Peyer's patch (tissue), 4 donors: ENCODE measurements around the gene ATXN2L. TPM values are rescaled to one million over a fixed set of nuclear protein-coding genes. Genes with fewer than 3 reads are reported as not detected.
A peak's percentile ranks its signal among the peaks of the same experiment; 100 is the strongest.

Experiments
- DNase-seq, 3 donors: peaks; one replicate each; pipeline ENCODE4 v3.0.0-alpha.2; 2017 to 2019
- H3K27ac ChIP-seq, 4 donors: fragments of 200-600 bp; sonication (generic); one replicate each; pipeline ENCODE4 v1.5.1; 2016 to 2019
- H3K27me3 ChIP-seq, 2 donors: fragments of 200-600 bp; sonication (generic); one replicate each; pipeline ENCODE4 v1.5.1; 2019
- H3K36me3 ChIP-seq, 3 donors: fragments of 200-600 bp; sonication (generic); one replicate each; pipeline ENCODE4 v1.5.1; 2016 to 2019
- H3K4me1 ChIP-seq, 4 donors: fragments of 200-600 bp; sonication (generic); one replicate each; pipeline ENCODE4 v1.5.1; 2016 to 2019
- H3K4me3 ChIP-seq, 4 donors: fragments of 200-600 bp; sonication (generic); 1 replicate in 3 of 4; 2 replicates in 1 of 4; pipeline ENCODE4 v1.5.1; 2016 to 2019; ENCODE audit warnings: mild to moderate bottlenecking in 1 of 4
- H3K9me3 ChIP-seq, 4 donors: fragments of 200-600 bp; sonication (generic); one replicate each; pipeline ENCODE4 v1.5.1; 2016 to 2019; ENCODE audit warnings: mild to moderate bottlenecking in 1 of 4
- CTCF ChIP-seq, 6 experiments: fragments of 450-650 bp in 4 of 6; fragments of 200-600 bp in 2 of 6; sonication (generic) in 1 of 6; IDR thresholded peaks; one replicate each; pipeline ENCODE4 v1.5.1; 2017 to 2019; ENCODE audit warnings: antibody characterized with exemption in 6 of 6, mild to moderate bottlenecking in 3 of 6, moderate library complexity in 1 of 6
- POLR2A ChIP-seq, 2 donors: fragments of 450-650 bp; IDR thresholded peaks; one replicate each; pipeline ENCODE4 v1.5.1; 2017; ENCODE audit warnings: antibody characterized with exemption in 2 of 2, mild to moderate bottlenecking in 2 of 2, moderate library complexity in 2 of 2
- total RNA-seq, 4 donors: library from RNA; depleted of rRNA; stranded (reverse); fragments of >200 nt; gene quantifications; one replicate each; pipeline ENCODE4 v1.1.0, GENCODE V29; 2016

ATXN2L gene
- total RNA-seq, 4 donors from 2014 or later: 93.9 to 208 (median 160) TPM

GRCh38 chr16:28842696-28843095 lies 19.9 kb downstream of the ATXN2L start:
- peaks cover 0 to 22% (median 16%) of the 10 kb centered on the region in 4 donors for H3K4me1 ChIP-seq
- H3K4me3 ChIP-seq: no peak overlapping the region
- peaks cover 0 to 35% (median 0%) of the 10 kb centered on the region in 3 donors for H3K36me3 ChIP-seq
- no peak for DNase-seq
- H3K27ac ChIP-seq: no peak overlapping the region
- no peaks in the 10 kb centered on the region for H3K9me3 ChIP-seq
- no peaks in the 10 kb centered on the region for H3K27me3 ChIP-seq
- TF ChIP-seq CTCF (IDR thresholded peaks at IDR 0.05) (no peak), POLR2A (IDR thresholded peaks at IDR 0.05) (no peak)

GRCh38 chr16:28843766-28844165 lies 21.0 kb downstream of the ATXN2L start:
- no peak for DNase-seq
- Histone ChIP-seq H3K36me3 (peaks cover 0 to 30% (median 0%) of the 10 kb centered on the region in 3 donors), H3K4me3 (no peak overlapping the region), H3K9me3 (no peaks in the 10 kb centered on the region), H3K27me3 (no peaks in the 10 kb centered on the region), H3K4me1 (peaks cover 0 to 24% (median 16%) of the 10 kb centered on the region in 4 donors), H3K27ac (no peak overlapping the region)
- TF ChIP-seq POLR2A (IDR thresholded peaks at IDR 0.05) (no peak), CTCF (IDR thresholded peaks at IDR 0.05) (no peak)

GRCh38 chr16:28844226-28844885 lies 21.6 kb downstream of the ATXN2L start:
- peaks cover 0 to 30% (median 0%) of the 10 kb centered on the region in 3 donors for H3K36me3 ChIP-seq
- no peak overlapping the region for H3K4me3 ChIP-seq
- TF ChIP-seq CTCF (IDR thresholded peaks at IDR 0.05) (no peak), POLR2A (IDR thresholded peaks at IDR 0.05) (no peak)
- peaks cover 0 to 24% (median 16%) of the 10 kb centered on the region in 4 donors for H3K4me1 ChIP-seq
- H3K27ac ChIP-seq: no peak overlapping the region
- no peaks in the 10 kb centered on the region for H3K9me3 ChIP-seq
- no peak for DNase-seq
- no peaks in the 10 kb centered on the region for H3K27me3 ChIP-seq

GRCh38 chr16:28845293-28845692 lies 22.5 kb downstream of the ATXN2L start:
- Histone ChIP-seq H3K27ac (peak overlapping the region; percentile 78 to 88 (median 85)), H3K36me3 (peaks cover 0 to 30% (median 0%) of the 10 kb centered on the region in 3 donors), H3K4me3 (peak overlapping the region; percentile 79 to 96 (median 86)), H3K9me3 (no peaks in the 10 kb centered on the region), H3K4me1 (peaks cover 0 to 24% (median 16%) of the 10 kb centered on the region in 4 donors), H3K27me3 (no peaks in the 10 kb centered on the region)
- no peak for DNase-seq
- TF ChIP-seq CTCF (IDR thresholded peaks at IDR 0.05) (no peak), POLR2A (IDR thresholded peaks at IDR 0.05) (no peak)

- peak in 1 of 3 donors; percentile 57 for DNase-seq
- no peaks in the 10 kb centered on the region for H3K9me3 ChIP-seq
- peaks cover 0 to 30% (median 0%) of the 10 kb centered on the region in 3 donors for H3K36me3 ChIP-seq
- peak overlapping the region; percentile 79 to 96 (median 86) for H3K4me3 ChIP-seq
- peaks cover 0 to 24% (median 16%) of the 10 kb centered on the region in 4 donors for H3K4me1 ChIP-seq
- H3K27ac ChIP-seq: peak overlapping the region; percentile 78 to 88 (median 85)
- TF ChIP-seq CTCF (IDR thresholded peaks at IDR 0.05) (no peak), POLR2A (IDR thresholded peaks at IDR 0.05) (no peak)
- H3K27me3 ChIP-seq: no peaks in the 10 kb centered on the region
Observed at GRCh38 chr16:28845761-28846079, 22.9 kb downstream of the ATXN2L start.
